Gastrocnemius medialis (tissue), 4 donors: ENCODE results near the gene MAD1L1.

Experiments
- POLR2A ChIP-seq, 2 donors: fragments of 450-650 bp; IDR thresholded peaks; one replicate each; pipeline ENCODE4 v1.6.1; 2017; ENCODE audit warnings: antibody characterized with exemption in 2 of 2, mild to moderate bottlenecking in 2 of 2, moderate library complexity in 2 of 2
- TF ChIP-seq, protein P1 (sequence below), 5 experiments: fragments of 450-650 bp in 3 of 5; fragments of 200-600 bp in 2 of 5; sonication (generic) in 2 of 5; IDR thresholded peaks in 4 of 5; conservative IDR thresholded peaks in 1 of 5; 1 replicate in 4 of 5; 2 replicates in 1 of 5; pipeline ENCODE4 v1.5.1; 2016 to 2019; ENCODE audit warnings: antibody characterized with exemption in 5 of 5, mild to moderate bottlenecking in 3 of 5, moderate library complexity in 3 of 5

DNA sequence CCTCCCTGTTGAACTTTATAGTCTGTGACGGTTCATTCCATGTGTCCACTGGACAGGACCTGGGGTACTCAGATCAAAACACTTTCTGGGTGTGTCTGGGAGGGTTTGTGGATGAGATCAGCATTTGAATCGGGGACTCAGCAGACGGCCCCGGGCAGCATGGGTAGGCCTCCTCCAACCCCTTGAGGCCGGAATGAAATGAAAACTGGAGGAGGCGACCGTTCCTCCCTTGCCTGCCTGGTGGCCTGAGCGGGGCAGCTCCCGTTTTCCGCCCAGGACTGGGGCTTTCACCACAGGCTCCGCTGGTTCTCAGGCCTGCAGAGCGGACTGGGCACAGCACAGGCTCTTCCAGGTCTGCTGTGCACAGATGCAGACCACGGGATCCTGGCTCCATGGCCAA lies 247.7 kb downstream of the MAD1L1 start:
- TF ChIP-seq, protein P1, sequence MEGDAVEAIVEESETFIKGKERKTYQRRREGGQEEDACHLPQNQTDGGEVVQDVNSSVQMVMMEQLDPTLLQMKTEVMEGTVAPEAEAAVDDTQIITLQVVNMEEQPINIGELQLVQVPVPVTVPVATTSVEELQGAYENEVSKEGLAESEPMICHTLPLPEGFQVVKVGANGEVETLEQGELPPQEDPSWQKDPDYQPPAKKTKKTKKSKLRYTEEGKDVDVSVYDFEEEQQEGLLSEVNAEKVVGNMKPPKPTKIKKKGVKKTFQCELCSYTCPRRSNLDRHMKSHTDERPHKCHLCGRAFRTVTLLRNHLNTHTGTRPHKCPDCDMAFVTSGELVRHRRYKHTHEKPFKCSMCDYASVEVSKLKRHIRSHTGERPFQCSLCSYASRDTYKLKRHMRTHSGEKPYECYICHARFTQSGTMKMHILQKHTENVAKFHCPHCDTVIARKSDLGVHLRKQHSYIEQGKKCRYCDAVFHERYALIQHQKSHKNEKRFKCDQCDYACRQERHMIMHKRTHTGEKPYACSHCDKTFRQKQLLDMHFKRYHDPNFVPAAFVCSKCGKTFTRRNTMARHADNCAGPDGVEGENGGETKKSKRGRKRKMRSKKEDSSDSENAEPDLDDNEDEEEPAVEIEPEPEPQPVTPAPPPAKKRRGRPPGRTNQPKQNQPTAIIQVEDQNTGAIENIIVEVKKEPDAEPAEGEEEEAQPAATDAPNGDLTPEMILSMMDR (IDR thresholded peaks at IDR 0.05 in 4 of 5, conservative IDR thresholded peaks at IDR 0.05 in 1 of 5) = no peak
- TF ChIP-seq POLR2A (IDR thresholded peaks at IDR 0.05) = no peak
